Measurements from ENCODE around the gene TRIM22. TPM values are rescaled to one million over a fixed set of nuclear protein-coding genes. Genes with fewer than 3 reads are reported as not detected.
"Not testable (repeated sequence)": the region's sequence is repeated elsewhere in the genome, so short reads cannot be mapped to it uniquely, and the experiment has no call there.

The TRIM22 gene
- 0.07 TPM in 1 of 2 replicates, not detected in the other for total RNA-seq
- 0.32 and 1.3 TPM in 2 replicates for polyA plus RNA-seq

GRCh38 chr11:5689551-5689983 lies at the start of gene TRIM22:
Gene TRIM22 (plus strand): TSS chr11:5689790. CDS start chr11:5696233, 6,443 bp downstream.
- no peaks in the 10 kb centered on the region for H3K9me3 ChIP-seq (ENCODE audit: low read depth)
- H3K27ac ChIP-seq: no peak within 1 kb of the TSS
- H3K36me3 ChIP-seq: no peaks in the 10 kb centered on the region
- H3K4me1 ChIP-seq (ENCODE audit: low read depth): no peaks in the 10 kb centered on the region
- no peak for TF ChIP-seq CTCF (IDR thresholded peaks at IDR 0.05; ENCODE audit: low read depth, low read length)
- peak in 1 of 2 donors; percentile 84 for DNase-seq (ENCODE audit: low read depth in 1 of 2, low spot score in 1 of 2)
- no peak within 1 kb of the TSS for H3K4me3 ChIP-seq
- no peaks in the 10 kb centered on the region for H3K27me3 ChIP-seq

- H3K4me1 ChIP-seq (ENCODE audit: low read depth): no peaks in the 10 kb centered on the region
- H3K9me3 ChIP-seq (ENCODE audit: low read depth): no peaks in the 10 kb centered on the region
- no peak for DNase-seq (ENCODE audit: low read depth in 1 of 2, low spot score in 1 of 2)
- no peaks in the 10 kb centered on the region for H3K36me3 ChIP-seq
- H3K27ac ChIP-seq: no peak overlapping the region
- H3K27me3 ChIP-seq: no peaks in the 10 kb centered on the region
- TF ChIP-seq CTCF (IDR thresholded peaks at IDR 0.05; ENCODE audit: low read depth, low read length): no peak
- H3K4me3 ChIP-seq: no peak overlapping the region
These were observed 49.6 kb upstream of the TRIM22 start for GRCh38 chr11:5639953-5640352.

- Histone ChIP-seq H3K27ac (no peak overlapping the region), H3K4me1 (ENCODE audit: low read depth) (no peaks in the 10 kb centered on the region), H3K36me3 (no peaks in the 10 kb centered on the region), H3K4me3 (no peak overlapping the region), H3K9me3 (ENCODE audit: low read depth) (no peaks in the 10 kb centered on the region), H3K27me3 (no peaks in the 10 kb centered on the region)
- TF ChIP-seq CTCF (IDR thresholded peaks at IDR 0.05; ENCODE audit: low read depth, low read length): no peak
- no peak for DNase-seq (ENCODE audit: low read depth in 1 of 2, low spot score in 1 of 2)
These were observed 46.0 kb upstream of the TRIM22 start for GRCh38 chr11:5643585-5643984.

GRCh38 chr11:5646139-5646538 lies 43.5 kb upstream of the TRIM22 start:
- Histone ChIP-seq H3K36me3 (no peaks in the 10 kb centered on the region), H3K9me3 (ENCODE audit: low read depth) (no peaks in the 10 kb centered on the region), H3K27ac (no peak overlapping the region), H3K27me3 (no peaks in the 10 kb centered on the region), H3K4me3 (no peak overlapping the region), H3K4me1 (ENCODE audit: low read depth) (no peaks in the 10 kb centered on the region)
- DNase-seq (ENCODE audit: low read depth in 1 of 2, low spot score in 1 of 2): no peak
- no peak for TF ChIP-seq CTCF (IDR thresholded peaks at IDR 0.05; ENCODE audit: low read depth, low read length)

GRCh38 chr11:5655474-5655873 lies 34.1 kb upstream of the TRIM22 start:
- DNase-seq (ENCODE audit: low read depth in 1 of 2, low spot score in 1 of 2): no peak
- Histone ChIP-seq H3K4me3 (no peak overlapping the region), H3K4me1 (ENCODE audit: low read depth) (no peaks in the 10 kb centered on the region), H3K27ac (no peak overlapping the region), H3K36me3 (no peaks in the 10 kb centered on the region), H3K9me3 (ENCODE audit: low read depth) (no peaks in the 10 kb centered on the region), H3K27me3 (no peaks in the 10 kb centered on the region)
- no peak for TF ChIP-seq CTCF (IDR thresholded peaks at IDR 0.05; ENCODE audit: low read depth, low read length)

DNA sequence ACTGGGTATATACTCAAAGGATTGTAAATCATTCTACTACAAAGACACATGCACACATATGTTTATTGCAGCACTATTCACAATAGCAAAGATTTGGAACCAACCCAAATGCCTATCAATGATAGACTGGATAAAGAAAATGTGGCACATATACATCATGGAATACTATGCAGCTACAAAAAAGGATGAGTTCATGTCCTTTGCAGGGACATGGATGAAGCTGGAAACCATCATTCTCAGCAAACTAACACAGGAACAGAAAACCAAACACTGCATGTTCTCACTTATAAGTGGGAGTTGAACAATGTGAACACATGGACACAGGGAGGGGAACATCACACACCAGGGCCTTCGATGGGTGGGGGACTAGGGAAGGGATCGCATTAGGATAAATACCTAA lies 32.6 kb upstream of the TRIM22 start:
- not testable (repeated sequence) for H3K4me1 ChIP-seq (ENCODE audit: low read depth); H3K4me3 ChIP-seq; H3K27me3 ChIP-seq; H3K9me3 ChIP-seq (ENCODE audit: low read depth); H3K36me3 ChIP-seq; DNase-seq (ENCODE audit: low read depth in 1 of 2, low spot score in 1 of 2); H3K27ac ChIP-seq

Measured in cardiac muscle cell (in vitro differentiated cells and primary cell).